Karpas-422 (cell line): ENCODE data around the gene DIAPH3. TPM values are rescaled to one million over a fixed set of nuclear protein-coding genes. Genes with fewer than 3 reads are reported as not detected.
A peak's percentile ranks its signal among the peaks of the same experiment; 100 is the strongest.

Experiments used
- DNase-seq: peaks from one replicate; pipeline ENCODE4 v3.0.0-alpha.2; 2015
- H2AFZ ChIP-seq: fragments of 200-600 bp; sonication (generic); 2 replicates; pipeline ENCODE4 v1.6.1; 2014; ENCODE audit warnings: antibody characterized with exemption, low read length, mixed read lengths
- H3K27ac ChIP-seq: fragments of 200-600 bp; sonication (generic); 2 replicates; pipeline ENCODE4 v1.5.1; 2014; ENCODE audit warnings: mild to moderate bottlenecking, low read length, moderate library complexity
- H3K27me3 ChIP-seq: fragments of 200-600 bp; sonication (generic); 2 replicates; pipeline ENCODE4 v1.6.1; 2014; ENCODE audit warnings: low read length, mixed read lengths
- H3K36me3 ChIP-seq: fragments of 200-600 bp; sonication (generic); 2 replicates; pipeline ENCODE4 v1.6.1; 2014; ENCODE audit warnings: low read length, mixed read lengths; ENCODE audit not compliant: insufficient read depth
- H3K4me1 ChIP-seq: fragments of 200-600 bp; sonication (generic); 2 replicates; pipeline ENCODE4 v1.6.1; 2014; ENCODE audit warnings: mild to moderate bottlenecking, low read length, mixed read lengths
- H3K4me2 ChIP-seq: fragments of 200-600 bp; sonication (generic); 2 replicates; pipeline ENCODE4 v1.6.1; 2014; ENCODE audit warnings: low read length, low read depth, mild to moderate bottlenecking; ENCODE audit not compliant: poor library complexity, severe bottlenecking
- H3K4me3 ChIP-seq: fragments of 200-600 bp; sonication (generic); 2 replicates; pipeline ENCODE4 v1.5.1; 2014; ENCODE audit warnings: mild to moderate bottlenecking, antibody characterized with exemption, low read length, mixed read lengths
- H3K79me2 ChIP-seq: fragments of 200-600 bp; sonication (generic); 2 replicates; pipeline ENCODE4 v1.6.1; 2014; ENCODE audit warnings: mild to moderate bottlenecking, low read length, mixed read lengths
- H3K9ac ChIP-seq: fragments of 200-600 bp; sonication (generic); 2 replicates; pipeline ENCODE4 v1.6.0; 2014; ENCODE audit warnings: low read length
- H3K9me2 ChIP-seq: fragments of 200-600 bp; sonication (generic), shearing (Covaris generic); replicated peaks from 2 replicates; pipeline ENCODE4 v1.6.0; 2014; ENCODE audit warnings: mild to moderate bottlenecking, low read length, moderate library complexity; ENCODE audit not compliant: insufficient read depth
- H3K9me3 ChIP-seq: fragments of 300-700, 200-600 bp; sonication (generic); 2 replicates; pipeline ENCODE4 v1.6.1; 2014; ENCODE audit warnings: low read length, mixed read lengths
- H4K20me1 ChIP-seq: fragments of 200-600 bp; sonication (generic); 2 replicates; pipeline ENCODE4 v1.6.1; 2014; ENCODE audit warnings: mild to moderate bottlenecking, antibody characterized with exemption, low read length, low read depth; ENCODE audit not compliant: insufficient read depth
- total RNA-seq: library from RNA; depleted of rRNA; stranded (reverse); fragments of >200 nt; shearing (Covaris generic); gene quantifications from 2 replicates; pipeline ENCODE4 v1.2.3, GENCODE V29; 2014; ENCODE audit warnings: low replicate concordance

Gene DIAPH3
- total RNA-seq, 1 experiment from 2014 or later = 10.0 TPM

DNA sequence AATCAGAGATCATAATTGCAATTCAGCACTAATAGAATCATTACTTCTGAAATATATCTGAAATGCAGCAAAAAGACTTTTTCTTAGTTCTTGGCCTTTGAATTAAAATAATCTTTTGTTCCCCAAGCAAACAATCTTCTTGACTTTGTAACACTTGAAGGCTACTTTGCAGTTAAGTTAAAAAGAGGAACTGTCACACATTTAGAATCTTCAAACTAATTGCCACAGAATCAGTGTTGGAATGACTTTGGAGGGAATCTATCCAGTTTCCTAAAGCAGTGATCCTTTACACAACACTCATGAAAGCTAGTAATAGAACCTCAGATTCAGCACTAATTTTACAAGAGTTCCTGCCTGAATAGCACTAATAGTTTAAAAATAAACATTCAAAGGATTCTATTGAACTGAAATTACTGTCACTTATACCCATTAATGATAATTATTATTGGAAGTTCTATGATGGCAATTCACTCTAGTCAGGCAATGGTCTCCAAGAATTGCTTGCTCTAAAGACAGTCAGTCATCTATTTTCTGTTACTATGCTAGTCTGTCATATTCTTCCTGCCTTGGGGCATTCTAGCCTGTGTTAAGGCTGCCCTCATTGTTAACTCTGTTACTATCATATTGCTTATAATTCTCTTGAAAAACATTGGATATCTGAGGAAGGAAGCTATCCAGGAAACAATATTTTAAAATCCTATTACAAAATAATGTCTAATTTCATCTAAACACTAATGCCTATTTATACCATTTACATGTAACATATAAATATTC lies 362.4 kb downstream of the DIAPH3 start:
- H3K9me3 ChIP-seq = no peaks in the 10 kb centered on the region
- H3K27me3 ChIP-seq = no peaks in the 10 kb centered on the region
- 0 out of 2 replicates have a peak overlapping the region, but pooled peaks have one; percentile 32 for H2AFZ ChIP-seq
- H3K4me2 ChIP-seq = no peak overlapping the region
- no peaks in the 10 kb centered on the region for H3K79me2 ChIP-seq
- H3K9me2 ChIP-seq = no peaks in the 10 kb centered on the region
- H4K20me1 ChIP-seq = no peaks in the 10 kb centered on the region
- H3K27ac ChIP-seq = no peak overlapping the region
- no peaks in the 10 kb centered on the region for H3K36me3 ChIP-seq
- no peak overlapping the region for H3K4me3 ChIP-seq
- no peak for DNase-seq
- peaks cover 5% of the 10 kb centered on the region; the same call in 1 of the 2 replicates for H3K4me1 ChIP-seq
- no peak overlapping the region for H3K9ac ChIP-seq

DNA sequence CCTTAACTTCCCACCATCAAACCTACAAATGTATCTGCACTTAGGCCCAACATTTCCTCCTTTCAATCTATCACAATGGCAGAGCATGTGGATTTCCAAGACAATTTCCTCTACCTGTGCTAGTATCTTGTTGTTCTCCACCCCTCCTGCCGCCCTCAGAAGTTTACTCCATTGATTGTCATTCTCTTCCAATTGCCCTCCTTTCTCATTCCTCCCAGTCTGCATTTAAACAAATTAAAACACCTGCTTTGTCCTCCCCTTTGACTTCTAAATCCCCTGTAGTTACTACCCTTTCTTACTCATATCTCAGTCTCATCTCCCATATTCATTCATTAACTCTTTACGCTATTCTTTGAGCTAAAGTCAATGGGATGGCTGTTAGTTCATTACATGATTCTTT lies 370.6 kb downstream of the DIAPH3 start:
- Histone ChIP-seq H3K4me2 (no peak overlapping the region), H4K20me1 (no peaks in the 10 kb centered on the region), H3K9me3 (no peaks in the 10 kb centered on the region; the same call in 1 of the 2 replicates), H3K79me2 (no peaks in the 10 kb centered on the region), H3K4me1 (0 out of 2 replicates have a peak, but pooled peaks cover 3% of the 10 kb centered on the region), H2AFZ (no peak overlapping the region), H3K27me3 (no peaks in the 10 kb centered on the region), H3K4me3 (no peak overlapping the region), H3K9ac (no peak overlapping the region), H3K27ac (no peak overlapping the region), H3K9me2 (no peaks in the 10 kb centered on the region), H3K36me3 (no peaks in the 10 kb centered on the region)
- DNase-seq = no peak

DNA sequence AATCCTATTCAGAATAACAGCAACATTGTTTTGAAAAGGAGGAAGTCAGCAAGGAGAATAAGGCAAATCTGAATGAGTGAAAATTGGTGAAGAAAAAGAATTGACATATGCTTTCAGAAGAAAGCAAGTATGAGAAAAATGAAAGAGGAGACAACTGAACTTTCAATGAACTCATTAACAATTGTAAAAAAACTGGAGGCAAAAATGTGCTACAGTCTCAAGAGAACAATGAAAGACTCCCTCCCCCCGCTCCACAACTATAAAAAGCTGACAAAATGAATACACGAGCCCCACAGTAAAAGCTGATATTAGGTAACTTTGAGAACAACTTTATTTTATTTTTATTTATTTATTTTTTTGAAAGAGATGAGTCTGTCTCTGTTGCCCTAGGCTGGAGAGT lies 373.1 kb downstream of the DIAPH3 start:
- Histone ChIP-seq H3K9ac (no peak overlapping the region), H3K9me2 (no peaks in the 10 kb centered on the region), H3K4me1 (0 out of 2 replicates have a peak, but pooled peaks cover 3% of the 10 kb centered on the region), H3K9me3 (no peaks in the 10 kb centered on the region; the same call in 1 of the 2 replicates), H3K4me3 (no peak overlapping the region), H3K36me3 (no peaks in the 10 kb centered on the region), H4K20me1 (no peaks in the 10 kb centered on the region), H2AFZ (no peak overlapping the region), H3K27me3 (no peaks in the 10 kb centered on the region), H3K79me2 (no peaks in the 10 kb centered on the region), H3K27ac (no peak overlapping the region), H3K4me2 (no peak overlapping the region)
- DNase-seq = no peak

DNA sequence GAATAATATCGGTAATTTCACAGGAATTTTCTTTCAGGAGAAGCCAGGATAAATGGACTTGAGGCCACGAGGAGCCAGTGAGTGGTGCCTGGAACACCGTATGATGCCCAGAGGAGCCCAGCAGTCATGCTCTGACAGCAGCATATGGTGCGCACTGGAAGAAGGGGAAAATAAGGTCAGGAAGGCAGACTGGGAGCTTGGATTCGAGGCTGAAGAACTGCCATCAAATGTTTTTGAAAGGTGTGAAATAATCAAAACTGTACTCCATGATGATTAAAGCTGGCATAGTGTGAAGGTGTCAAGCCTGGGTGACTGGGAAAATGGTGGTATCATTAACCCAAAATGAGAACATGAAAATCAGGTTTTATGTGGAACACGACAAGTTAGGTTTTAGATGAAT lies 374.2 kb downstream of the DIAPH3 start:
- no peak for DNase-seq
- H3K4me2 ChIP-seq = no peak overlapping the region

DNA sequence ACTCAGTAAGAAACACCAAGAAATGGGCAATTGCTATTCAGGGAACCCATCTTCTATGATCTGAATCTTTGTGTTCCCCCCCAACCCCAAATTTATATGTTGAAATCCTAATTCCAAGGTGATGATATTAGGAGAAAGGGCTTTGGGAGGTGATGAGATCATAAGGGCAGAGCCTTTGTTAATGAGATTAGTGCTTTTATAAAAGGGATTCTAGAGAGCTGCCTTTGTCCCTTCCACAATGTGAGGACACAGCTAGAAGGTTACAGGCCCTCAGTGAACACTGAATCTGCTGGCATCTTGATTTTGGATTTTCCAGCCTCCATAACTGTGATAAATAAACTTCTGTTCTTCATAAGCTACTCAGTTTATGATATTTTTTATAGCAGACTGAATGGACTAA lies 376.0 kb downstream of the DIAPH3 start:
- 0 out of 2 replicates have a peak, but pooled peaks cover 3% of the 10 kb centered on the region for H3K4me1 ChIP-seq
- no peaks in the 10 kb centered on the region for H4K20me1 ChIP-seq
- no peak overlapping the region for H3K4me2 ChIP-seq
- no peak for DNase-seq
- H3K9me2 ChIP-seq = no peaks in the 10 kb centered on the region
- no peak overlapping the region for H3K27ac ChIP-seq
- no peaks in the 10 kb centered on the region for H3K79me2 ChIP-seq
- H3K9me3 ChIP-seq = no peaks in the 10 kb centered on the region; the same call in 1 of the 2 replicates
- no peaks in the 10 kb centered on the region for H3K27me3 ChIP-seq
- no peak overlapping the region for H3K4me3 ChIP-seq
- H2AFZ ChIP-seq = no peak overlapping the region
- H3K9ac ChIP-seq = no peak overlapping the region
- H3K36me3 ChIP-seq = no peaks in the 10 kb centered on the region

More for the DNA sequence above, 374.2 kb downstream of the DIAPH3 start:
- Histone ChIP-seq H4K20me1 (no peaks in the 10 kb centered on the region), H3K4me3 (no peak overlapping the region), H3K4me1 (0 out of 2 replicates have a peak, but pooled peaks cover 3% of the 10 kb centered on the region), H3K27ac (no peak overlapping the region), H3K9ac (no peak overlapping the region), H3K36me3 (no peaks in the 10 kb centered on the region), H3K27me3 (no peaks in the 10 kb centered on the region), H3K9me3 (no peaks in the 10 kb centered on the region; the same call in 1 of the 2 replicates), H3K9me2 (no peaks in the 10 kb centered on the region), H3K79me2 (no peaks in the 10 kb centered on the region), H2AFZ (no peak overlapping the region)

DNA sequence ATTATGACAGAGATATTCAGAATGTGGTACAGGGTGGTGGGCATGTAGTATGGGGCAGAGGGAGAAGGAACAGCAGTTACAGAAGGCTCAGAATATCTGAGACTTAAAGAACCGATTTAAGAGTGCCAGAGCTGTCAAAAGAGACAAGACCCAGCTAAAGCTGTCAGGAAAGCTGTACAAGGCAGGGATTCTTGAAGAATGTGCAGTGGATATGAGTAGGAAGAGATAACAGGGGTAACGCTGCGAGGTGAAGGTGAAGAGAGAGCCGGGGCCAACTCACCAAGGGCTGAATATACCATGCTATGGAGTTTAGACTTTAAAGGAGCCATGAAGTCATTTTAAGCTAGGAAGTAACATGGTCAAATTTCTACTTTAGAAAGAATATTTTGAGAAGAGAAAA lies 381.0 kb downstream of the DIAPH3 start:
- no peak overlapping the region for H2AFZ ChIP-seq
- no peaks in the 10 kb centered on the region for H4K20me1 ChIP-seq
- no peaks in the 10 kb centered on the region for H3K79me2 ChIP-seq
- no peak for DNase-seq
- H3K4me3 ChIP-seq = no peak overlapping the region
- no peaks in the 10 kb centered on the region for H3K4me1 ChIP-seq
- no peaks in the 10 kb centered on the region for H3K9me2 ChIP-seq
- no peak overlapping the region for H3K27ac ChIP-seq
- H3K27me3 ChIP-seq = no peaks in the 10 kb centered on the region
- H3K4me2 ChIP-seq = no peak overlapping the region
- no peak overlapping the region for H3K9ac ChIP-seq
- H3K9me3 ChIP-seq = no peaks in the 10 kb centered on the region
- no peaks in the 10 kb centered on the region for H3K36me3 ChIP-seq

DNA sequence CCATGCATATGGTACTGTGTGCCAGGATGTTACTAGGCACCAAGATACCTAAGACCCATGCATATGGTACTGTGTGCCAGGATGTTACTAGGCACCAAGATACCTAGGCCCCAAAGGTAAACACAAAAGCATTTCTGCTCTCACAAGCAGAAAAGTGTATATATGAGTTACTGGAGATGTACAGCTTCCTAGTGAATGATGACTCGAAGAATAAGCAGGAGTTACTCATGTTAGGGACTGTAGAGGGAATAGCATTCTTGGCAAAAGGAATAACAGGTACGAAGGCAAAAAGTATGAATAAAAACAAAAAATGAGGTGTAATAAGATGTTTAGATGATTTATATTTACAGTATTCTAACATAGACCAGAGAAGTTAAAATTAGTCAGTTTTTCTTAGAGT lies 383.7 kb downstream of the DIAPH3 start:
- no peak overlapping the region for H3K27ac ChIP-seq
- no peak overlapping the region for H3K4me3 ChIP-seq
- DNase-seq = no peak
- no peak overlapping the region for H3K9ac ChIP-seq
- no peak overlapping the region for H2AFZ ChIP-seq
- H3K9me3 ChIP-seq = no peaks in the 10 kb centered on the region
- H4K20me1 ChIP-seq = no peaks in the 10 kb centered on the region
- no peak overlapping the region for H3K4me2 ChIP-seq
- H3K79me2 ChIP-seq = no peaks in the 10 kb centered on the region
- no peaks in the 10 kb centered on the region for H3K4me1 ChIP-seq
- H3K27me3 ChIP-seq = no peaks in the 10 kb centered on the region
- no peaks in the 10 kb centered on the region for H3K9me2 ChIP-seq
- H3K36me3 ChIP-seq = no peaks in the 10 kb centered on the region

DNA sequence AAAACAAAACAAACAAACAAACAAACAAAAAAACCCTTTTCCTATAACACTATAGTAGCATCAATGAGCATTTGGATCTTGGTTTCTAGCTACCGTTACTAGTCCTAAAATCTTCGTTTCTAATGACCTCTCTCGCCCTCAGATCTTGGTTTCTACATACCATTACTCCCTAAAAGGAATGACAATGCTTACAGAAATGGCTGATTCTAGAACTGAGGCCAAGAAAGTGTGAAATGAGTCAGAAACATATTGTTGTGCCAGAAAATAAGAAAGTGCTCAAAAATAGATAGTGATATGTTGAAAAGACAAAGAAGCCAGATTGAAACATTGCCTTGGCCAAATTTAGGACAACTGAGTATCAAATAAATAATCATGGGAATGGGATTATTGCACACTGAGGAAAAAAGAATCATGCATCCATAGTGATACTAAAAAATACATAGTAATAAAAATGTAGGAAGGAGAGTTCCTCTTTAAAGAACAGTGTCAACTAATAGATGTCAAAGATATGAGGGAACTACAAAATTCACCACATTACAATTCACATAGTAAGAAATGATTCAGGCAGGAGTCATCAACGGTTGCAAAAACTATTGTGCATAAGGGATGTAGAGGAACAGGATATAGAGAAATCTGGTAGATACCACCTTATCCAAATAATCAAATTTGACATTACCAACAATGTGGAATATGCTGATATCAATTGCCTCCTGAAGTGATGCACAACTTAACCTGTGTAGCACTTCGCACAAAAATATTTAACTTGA lies 386.6 kb downstream of the DIAPH3 start:
- Histone ChIP-seq H3K9ac (no peak overlapping the region), H2AFZ (no peak overlapping the region), H3K4me2 (no peak overlapping the region), H3K9me2 (no peaks in the 10 kb centered on the region), H3K4me3 (no peak overlapping the region), H3K27me3 (no peaks in the 10 kb centered on the region), H3K79me2 (no peaks in the 10 kb centered on the region), H3K9me3 (no peaks in the 10 kb centered on the region), H3K36me3 (no peaks in the 10 kb centered on the region), H4K20me1 (no peaks in the 10 kb centered on the region), H3K4me1 (no peaks in the 10 kb centered on the region), H3K27ac (no peak overlapping the region)
- no peak for DNase-seq
